Anterior cingulate cortex (tissue), 58 donors: ENCODE data around the gene SMG7.

ENCODE experiments used
- DNase-seq, 58 donors: peaks; one replicate each; lab custom pipeline; 2025; lab: John Stamatoyannopoulos, UW

SMG7 gene

DNA sequence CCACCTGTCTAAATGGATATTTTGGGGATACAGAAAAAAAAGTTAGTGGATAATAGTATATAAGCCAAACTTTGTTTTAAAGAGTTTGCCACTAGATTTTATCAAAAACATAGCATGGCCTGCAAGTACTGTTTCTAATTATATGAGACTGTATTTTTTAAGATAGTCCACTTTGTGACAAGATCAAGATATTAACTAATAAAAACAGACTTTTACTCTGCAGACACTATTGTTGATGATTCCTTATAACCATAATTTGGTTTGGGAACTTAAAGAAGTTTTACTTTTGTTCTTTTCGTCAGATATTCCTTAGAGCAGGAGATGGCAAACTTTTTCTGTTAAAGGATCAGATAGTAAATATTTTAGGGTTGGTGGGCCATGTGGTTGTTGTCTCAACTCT is 36.4 kb downstream of the SMG7 start:
- DNase-seq: no peak

DNA sequence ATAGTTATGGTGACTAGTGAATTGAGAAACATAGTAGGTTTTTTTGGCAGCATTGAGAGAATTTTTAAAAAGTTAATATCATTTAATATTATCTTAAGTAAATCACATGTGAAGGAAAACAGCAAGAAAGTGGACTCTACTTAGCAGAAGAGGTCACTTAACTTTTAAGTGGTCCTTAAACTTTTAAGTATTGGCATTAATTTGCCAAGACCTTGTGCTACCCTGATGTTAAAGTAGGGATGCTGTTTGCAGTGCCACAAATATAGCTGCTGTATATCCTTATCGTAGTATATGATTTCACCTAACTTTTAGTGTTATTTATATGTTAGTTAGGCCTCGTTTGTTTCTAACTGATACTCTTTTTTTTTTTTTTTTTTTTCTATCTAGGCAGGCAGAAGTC is 40.2 kb downstream of the SMG7 start:
- no peak for DNase-seq

DNA sequence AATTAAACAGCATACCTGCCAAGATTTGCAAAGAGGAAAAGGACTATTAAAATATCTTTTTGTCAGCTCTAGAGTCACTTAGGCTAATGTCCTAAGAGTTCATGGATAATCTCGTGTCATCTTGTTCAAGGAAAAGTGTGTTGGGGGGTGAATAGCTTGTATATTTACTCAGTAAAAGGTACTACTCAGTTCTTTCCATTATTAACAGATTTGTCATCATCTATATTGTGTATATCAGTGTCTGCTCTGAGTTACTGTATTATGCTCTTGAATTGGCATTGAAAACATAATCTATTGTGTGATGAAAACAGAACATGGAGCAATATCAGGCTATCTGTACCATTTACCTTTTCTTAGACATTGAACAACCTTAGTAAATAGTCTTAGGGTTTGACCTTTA is 41.9 kb downstream of the SMG7 start:
- no peak for DNase-seq

DNA sequence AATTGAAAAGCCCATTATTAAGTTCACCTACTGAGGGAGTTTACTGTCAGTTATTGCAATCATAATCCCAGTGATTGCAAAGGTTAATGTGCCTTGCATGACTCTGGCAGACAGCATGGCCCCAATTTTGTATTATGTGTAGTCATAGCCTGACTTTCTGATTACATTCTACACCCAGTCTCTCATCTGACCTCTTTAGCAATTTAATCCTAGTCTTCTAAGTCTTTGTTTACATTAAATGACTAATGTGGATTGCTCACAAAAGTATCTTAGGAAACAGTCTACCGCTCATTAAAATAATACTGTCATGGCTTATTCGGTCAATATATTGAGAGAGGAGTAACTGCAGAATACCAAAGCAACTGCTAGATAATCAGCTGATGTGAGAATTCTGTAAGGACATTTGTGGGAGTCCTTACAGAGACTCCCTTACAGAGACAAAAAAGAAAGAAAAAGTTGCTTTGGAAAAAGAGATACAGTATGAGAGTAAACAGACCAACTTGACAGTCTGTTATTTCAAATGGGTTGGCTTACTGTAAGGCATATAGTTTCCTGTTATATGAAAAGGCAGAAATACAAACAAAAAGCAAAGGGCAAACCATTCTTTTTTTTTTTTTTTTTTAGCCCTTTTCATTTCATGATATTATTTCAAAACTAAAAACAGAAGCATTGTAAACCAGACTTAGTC is 42.8 kb downstream of the SMG7 start:
- DNase-seq: no peak

DNA sequence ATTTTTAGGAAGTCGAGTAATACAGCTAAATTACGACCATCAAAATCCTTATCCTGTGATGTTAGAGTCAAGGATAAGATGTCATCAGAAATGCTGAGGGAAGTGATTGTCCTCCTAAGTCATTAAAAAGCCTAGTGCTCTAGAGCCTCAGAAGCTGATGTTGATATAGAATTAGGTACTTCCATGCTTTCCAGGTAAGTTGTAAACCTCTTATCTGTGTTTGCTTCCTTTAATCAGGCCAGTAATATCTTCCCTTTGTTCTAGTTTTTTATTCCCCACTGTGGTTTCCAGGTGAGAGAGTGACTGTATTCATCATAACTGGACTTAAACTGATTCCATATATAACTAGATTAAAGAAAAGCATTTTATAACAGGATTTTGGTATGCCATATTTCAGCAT is 44.4 kb downstream of the SMG7 start:
- DNase-seq: no peak

DNA sequence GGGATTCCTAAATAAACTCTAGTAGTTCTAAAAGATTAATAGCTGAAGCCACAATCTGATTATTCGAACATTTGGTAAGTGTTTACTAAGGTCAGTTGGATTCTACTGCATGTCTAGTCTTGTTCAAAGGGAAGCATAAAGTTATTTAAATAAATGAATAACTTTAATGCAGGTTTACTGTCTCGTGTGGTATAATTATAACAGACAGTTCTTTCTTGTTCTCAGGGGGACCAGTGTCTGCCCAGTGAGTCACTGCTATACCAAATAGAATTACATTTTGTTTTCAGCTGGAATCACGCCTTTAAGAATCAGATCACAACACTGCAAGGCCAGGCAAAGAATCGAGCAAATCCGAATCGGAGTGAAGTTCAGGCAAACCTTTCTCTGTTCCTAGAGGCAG is 45.1 kb downstream of the SMG7 start:
- no peak for DNase-seq

DNA sequence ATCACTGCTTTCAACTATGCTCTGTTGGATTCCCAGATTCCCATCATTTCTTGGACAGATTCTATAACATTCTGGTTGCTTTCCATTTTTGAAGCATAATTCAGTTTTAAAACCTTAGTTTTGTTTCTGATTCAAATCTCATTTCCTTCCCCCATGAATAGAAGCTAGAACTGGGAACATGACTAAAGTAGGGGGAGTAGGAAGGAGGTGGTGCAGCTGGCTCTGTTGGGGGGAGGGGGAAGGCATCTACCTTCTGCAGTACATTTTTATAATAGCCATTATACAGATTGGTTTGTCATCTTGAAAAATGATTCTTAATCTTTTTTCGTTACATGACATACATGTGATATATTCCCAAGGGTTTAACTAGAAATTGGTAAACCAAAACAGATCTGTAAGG is 48.1 kb downstream of the SMG7 start:
- DNase-seq: no peak

DNA sequence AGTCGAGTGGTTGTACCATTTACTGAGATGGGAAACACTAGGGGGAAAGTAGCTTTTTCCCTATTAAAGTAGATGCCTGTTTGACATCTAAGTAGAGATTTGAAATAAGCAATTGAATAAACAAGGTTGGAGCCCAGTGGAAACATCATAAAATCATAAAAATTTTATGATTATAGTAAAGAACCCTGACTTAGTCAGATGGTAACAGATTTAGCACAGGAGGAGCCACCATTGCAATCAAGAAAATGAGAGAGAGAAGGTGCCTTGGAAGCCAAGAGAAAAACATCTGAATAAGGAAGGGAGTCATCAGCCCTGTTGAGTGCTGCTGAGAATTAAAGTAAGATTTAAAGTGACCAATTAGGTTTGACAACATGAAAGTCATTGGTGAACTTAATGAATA is 49.8 kb downstream of the SMG7 start:
- no peak for DNase-seq

DNA sequence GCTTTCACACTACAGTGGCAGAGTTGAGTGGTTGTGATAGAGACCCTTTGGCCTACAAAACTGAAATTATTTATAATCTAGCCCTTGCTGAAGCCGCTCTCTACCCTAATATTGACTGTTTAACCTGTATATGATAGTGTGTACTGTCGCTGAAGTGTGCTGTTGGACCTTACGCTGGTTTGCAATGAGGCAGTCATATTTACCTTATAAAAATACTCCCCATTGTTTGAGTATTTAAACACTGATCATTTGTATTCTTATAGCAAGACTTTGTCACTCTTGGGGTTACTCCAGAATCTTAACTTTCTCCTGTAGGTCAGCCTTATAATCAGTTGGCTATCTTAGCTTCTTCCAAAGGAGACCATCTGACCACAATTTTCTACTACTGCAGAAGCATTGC is 56.3 kb downstream of the SMG7 start:
- DNase-seq: no peak

DNA sequence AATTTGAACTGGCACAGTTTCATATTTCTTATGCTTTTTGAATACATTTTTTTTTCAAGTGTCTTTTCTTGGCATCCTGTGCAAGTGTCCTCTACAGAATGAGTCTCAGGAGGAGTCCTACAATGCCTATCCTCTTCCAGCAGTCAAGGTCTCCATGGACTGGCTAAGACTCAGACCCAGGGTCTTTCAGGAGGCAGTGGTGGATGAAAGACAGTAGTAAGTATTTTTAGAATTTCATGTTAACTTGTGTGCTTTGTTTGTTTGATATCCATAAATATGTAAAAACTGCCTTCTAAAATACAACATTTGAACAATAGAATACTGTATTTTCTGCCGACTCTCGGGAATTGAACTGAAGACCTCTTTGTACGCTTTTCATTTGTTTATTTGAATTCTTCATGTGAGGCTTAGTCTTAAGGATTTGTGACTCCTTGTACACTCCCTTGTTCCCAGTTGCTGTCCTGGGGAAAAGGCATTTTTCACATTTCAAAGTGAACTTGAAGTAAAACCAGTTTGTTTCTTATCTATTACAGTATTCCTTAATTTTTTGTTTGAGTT is 61.4 kb downstream of the SMG7 start:
- no peak for DNase-seq

DNA sequence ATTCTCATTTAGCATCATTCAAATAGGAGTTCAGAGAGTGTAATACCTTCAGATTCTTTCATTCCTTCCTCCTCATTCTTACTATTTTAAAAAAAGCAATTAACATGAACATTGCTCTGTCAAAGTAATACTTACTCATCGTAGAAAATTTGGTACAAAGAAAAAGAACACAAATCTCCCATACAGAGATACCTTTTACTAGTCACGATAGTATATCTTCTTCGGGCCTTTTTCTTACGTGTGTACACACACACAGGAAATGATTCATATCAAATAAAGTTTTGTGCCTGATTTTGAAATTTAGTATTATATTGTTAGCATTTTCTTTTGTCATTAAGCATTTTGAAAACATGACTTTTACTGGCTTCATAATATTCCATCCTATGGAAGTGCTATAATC is 65.1 kb downstream of the SMG7 start:
- no peak for DNase-seq

DNA sequence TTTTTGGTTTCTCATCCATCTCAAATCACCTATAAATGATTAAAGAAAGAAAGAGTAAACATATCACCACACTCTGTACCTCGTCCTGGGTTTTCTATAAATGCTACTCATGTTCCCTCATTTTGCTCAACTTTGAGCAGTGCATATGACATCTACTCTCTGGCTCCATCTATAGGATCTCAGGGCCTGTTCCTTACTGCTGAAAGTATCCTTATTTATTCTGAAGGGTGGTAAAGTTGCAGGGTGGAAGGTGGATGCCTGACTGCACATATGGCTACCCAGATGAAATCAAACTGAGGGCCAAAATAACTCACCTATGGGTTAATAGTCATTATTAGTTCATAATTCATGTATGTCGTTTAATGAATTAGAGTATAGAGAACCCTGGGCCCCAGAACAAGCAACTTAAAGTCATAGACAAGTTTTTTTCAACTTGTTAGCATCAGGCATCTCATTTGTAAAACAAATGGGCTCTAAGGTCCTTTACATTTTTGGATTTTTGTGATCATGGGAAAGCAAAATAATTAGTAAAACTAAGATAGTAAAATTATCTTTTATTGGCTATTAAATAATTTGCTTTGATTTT is 71.4 kb downstream of the SMG7 start:
- peak in 4 of 58 donors; percentile 5 to 55 (median 30) for DNase-seq

DNA sequence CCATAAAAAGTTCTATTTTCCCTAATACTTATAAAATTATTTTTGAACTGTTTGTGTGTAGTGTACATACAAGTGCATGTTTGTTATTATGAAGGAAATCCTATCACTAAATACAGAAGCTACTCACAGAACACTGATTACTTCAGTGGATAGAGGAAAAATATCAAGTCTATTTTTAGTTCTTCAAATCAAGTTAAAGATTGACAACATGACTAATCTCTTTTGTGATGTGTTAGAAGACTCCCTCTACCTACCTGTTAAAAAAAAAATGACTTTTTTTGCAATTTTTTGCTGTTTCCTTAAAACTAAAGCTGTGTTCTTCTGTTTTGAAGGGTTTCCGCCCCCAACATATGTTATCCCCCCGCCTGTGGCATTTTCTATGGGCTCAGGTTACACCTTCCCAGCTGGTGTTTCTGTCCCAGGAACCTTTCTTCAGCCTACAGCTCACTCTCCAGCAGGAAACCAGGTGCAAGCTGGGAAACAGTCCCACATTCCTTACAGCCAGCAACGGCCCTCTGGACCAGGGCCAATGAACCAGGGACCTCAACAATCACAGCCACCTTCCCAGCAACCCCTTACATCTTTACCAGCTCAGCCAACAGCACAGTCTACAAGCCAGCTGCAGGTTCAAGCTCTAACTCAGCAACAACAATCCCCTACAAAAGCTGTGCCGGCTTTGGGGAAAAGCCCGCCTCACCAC is 72.4 kb downstream of the SMG7 start:
- DNase-seq: no peak

DNA sequence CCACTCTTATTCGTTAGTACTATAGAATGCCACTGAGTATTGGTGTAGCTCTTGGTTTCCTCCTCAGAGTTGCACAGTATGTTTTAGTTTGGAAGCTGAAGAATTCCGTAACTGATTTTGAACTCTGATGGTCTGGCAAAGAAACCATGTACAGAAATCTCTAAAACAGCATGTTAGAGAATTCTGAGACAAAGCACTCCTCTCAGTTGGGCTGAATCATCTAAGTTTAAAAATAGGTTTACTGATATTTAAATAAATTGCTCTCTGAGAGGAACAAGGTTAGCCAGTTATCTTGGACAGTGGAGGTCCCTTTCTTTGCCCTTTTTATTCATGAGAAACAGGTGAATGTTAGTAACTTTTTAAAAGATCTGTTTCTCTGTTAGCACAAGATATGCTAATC is 74.1 kb downstream of the SMG7 start:
- no peak for DNase-seq

DNA sequence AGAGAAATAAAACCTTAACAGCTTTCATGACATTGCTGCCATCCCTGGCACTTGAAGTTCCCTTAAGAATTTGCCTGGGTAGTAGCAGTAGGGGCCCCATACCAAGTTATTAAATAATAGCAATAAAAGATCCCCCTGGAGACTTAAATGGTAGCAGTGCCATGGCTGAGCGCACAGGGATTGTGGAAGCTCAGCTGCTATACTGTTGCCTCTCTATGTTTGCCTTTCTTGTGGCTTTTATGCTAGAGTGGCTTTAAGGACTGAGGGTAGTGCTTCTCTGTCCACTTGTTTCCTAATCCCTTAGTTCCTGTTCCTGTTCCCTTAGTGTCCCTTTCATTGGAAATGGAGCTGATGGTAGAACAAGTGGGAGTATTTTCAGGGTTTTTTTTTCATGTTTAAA is 75.8 kb downstream of the SMG7 start:
- no peak for DNase-seq

DNA sequence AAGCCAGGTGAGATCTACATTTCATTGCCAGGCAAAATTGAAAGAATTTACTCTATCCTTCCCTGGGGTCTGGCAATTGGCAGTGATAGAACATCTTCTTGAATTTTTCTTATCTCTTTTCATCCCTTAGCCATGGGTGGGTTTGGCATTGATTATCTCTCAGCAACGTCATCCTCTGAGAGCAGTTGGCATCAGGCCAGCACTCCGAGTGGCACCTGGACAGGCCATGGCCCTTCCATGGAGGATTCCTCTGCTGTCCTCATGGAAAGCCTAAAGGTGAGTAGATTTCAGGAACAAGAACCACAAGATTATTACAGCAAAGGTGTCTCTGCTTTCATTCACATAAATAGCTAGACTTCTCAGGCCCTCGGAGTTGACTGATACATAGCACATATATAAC is 78.6 kb downstream of the SMG7 start:
- DNase-seq: no peak

DNA sequence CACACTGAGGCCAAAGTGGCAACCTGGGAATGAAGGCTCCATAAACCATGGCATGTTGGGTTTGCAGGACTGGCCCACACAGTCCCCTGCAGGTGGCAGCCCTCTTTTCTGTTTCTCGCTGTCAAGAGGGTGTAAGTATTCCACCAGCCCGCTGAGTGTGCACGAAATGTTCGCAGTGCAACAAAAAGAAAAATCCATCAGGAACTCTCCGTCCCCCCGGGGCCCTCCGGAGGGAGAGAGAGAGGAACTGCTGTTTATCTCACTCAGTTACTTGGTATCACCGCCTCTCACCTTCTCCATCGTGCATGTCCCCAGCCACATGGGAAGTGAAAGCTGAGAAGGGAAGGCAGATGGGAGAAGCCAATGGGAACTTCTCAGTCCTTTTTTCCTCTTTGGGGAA is 79.6 kb downstream of the SMG7 start:
- peak in 1 of 58 donors; percentile 4 for DNase-seq

DNA sequence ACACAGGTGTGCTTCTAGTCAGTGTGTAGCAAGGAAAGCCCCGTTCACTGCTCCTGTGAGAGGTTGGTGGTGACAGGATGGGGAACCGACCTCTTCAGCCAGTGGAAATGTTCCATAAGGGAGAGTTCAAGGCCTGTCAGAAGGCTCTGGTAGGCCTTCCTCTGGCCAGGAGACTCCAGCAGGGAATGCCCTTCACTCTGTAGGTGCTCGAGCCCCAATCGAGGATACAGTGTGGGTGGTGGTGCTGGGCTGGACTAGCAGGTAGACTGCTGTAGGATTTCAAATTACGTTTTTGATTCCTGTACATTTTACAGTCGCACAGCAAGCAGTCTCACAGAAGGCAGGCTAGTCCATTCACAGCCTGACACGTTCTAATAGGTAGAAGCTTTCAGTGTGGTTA is 80.1 kb downstream of the SMG7 start:
- no peak for DNase-seq

DNA sequence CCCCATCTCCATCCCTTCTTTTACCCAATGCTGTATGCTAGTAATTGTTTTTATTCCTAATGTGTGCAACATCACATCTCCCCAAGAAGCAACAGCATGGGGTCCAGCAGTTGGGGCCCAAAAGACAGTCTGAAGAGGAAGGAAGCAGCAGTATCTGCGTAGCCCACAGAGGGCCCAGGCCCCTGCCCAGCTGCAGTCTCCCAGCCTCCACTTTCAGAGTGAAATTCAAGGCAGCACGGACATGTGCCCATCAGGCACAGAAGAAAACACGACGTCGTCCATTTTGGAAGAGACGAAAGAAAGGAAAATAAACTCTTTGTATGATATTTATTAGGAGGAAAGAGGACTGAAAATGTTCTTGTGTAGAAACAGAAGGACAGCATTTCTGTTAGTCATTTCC is 80.6 kb downstream of the SMG7 start:
- no peak for DNase-seq

DNA sequence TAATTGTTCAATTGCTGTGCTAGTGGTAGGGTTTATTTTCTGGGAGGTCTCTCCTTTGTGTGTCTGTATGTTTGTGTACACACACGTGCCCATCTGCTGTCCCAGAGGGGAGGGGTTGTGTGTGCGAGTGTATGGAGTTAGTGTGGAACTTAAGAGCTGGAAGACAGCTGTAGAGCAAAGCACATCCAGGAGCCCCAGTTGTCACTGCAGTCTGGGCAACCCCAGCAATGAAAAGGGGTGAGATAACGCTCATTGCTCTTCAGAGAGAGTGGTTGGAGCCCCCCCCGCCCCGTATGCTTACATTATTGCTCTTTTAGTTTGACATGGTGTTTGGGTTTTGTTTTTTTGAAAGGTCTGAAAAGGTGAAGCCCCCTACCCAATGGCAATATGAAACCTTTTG is 81.0 kb downstream of the SMG7 start:
- DNase-seq: no peak

DNA sequence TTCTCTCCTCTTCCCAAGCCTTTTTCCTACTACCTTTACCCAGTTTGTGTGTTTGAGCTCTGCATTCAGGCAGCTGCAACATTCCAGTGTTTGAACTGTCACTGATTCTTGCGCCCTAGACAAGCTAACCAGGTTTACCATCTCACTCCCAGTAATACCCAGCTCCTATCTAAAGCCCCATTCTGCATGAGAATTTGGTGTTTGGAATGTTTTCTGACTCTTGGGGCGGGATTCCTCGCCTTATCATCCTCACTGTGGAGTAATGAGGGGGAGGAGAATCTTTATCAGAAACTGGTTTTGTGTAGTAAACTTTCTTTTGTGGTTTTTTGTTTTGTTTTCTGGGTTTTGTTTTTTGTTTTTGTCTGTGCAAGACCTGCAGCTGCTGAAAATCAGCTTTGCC is 81.5 kb downstream of the SMG7 start:
- no peak for DNase-seq

DNA sequence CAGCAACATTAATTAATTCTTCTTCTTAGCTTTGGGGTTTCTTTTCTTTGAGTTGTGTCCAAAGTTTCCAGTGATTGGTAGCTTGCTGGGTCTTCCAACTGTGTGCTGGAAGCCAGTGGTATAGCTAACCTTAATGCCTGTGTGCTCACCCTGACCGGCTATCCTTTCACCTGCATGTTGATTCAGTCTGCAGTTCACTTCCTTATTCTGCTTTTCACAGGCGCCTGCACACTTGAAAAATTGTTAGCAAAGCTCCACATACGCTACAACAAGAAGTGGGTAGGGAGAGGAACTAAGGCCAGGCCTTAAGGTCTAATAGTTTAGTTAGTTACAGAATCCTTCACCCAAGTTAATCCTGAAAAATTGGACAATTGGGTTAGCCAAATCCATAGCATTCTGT is 82.3 kb downstream of the SMG7 start:
- no peak for DNase-seq
